ENCODE data around the gene NPHP3.

Gene NPHP3

GRCh38 chr3:132738314-132738713, 16.1 kb upstream of the NPHP3 start:
- TF ChIP-seq ARNTL (CRISPR knock-in tag; IDR thresholded peaks at IDR 0.05; ENCODE audit: borderline replicate concordance, low read depth), result no peak
- TF ChIP-seq TSHZ2 (CRISPR knock-in tag; IDR thresholded peaks at IDR 0.05), result no peak
- TF ChIP-seq ZNF8 (CRISPR knock-in tag; IDR thresholded peaks at IDR 0.05), result no peak
- no peak for TF ChIP-seq GLIS3 (CRISPR knock-in tag; IDR thresholded peaks at IDR 0.05)
- no peak for TF ChIP-seq CREB5 (CRISPR knock-in tag; IDR thresholded peaks at IDR 0.05; ENCODE audit: low read depth)
- no peak for TF ChIP-seq ZFP30 (CRISPR knock-in tag; IDR thresholded peaks at IDR 0.05)
- TF ChIP-seq ZFP3 (CRISPR knock-in tag; IDR thresholded peaks at IDR 0.05), result no peak
- no peak for TF ChIP-seq TOX (CRISPR knock-in tag; IDR thresholded peaks at IDR 0.05; ENCODE audit: borderline replicate concordance)
- no peak for TF ChIP-seq SNAI2 (CRISPR knock-in tag; IDR thresholded peaks at IDR 0.05)
- TF ChIP-seq TCF4 (CRISPR knock-in tag; IDR thresholded peaks at IDR 0.05; ENCODE audit: borderline replicate concordance), result no peak
- no peak for TF ChIP-seq PATZ1 (CRISPR knock-in tag; IDR thresholded peaks at IDR 0.05; ENCODE audit: borderline replicate concordance)
- TF ChIP-seq ESRRG (CRISPR knock-in tag; IDR thresholded peaks at IDR 0.05), result no peak
- no peak for ATAC-seq

GRCh38 chr3:132735589-132735988, 13.4 kb upstream of the NPHP3 start:
- TF ChIP-seq CREB5 (CRISPR knock-in tag; IDR thresholded peaks at IDR 0.05; ENCODE audit: low read depth) (no peak), ZNF565 (CRISPR knock-in tag; conservative IDR thresholded peaks at IDR 0.05; ENCODE audit: low read depth) (no peak), CSRNP3 (CRISPR knock-in tag; IDR thresholded peaks at IDR 0.05) (no peak), ISL1 (CRISPR knock-in tag; IDR thresholded peaks at IDR 0.05) (no peak), ZFP30 (CRISPR knock-in tag; IDR thresholded peaks at IDR 0.05) (no peak), ZNF70 (CRISPR knock-in tag; IDR thresholded peaks at IDR 0.05) (no peak), POU6F1 (CRISPR knock-in tag; IDR thresholded peaks at IDR 0.05; ENCODE audit: borderline replicate concordance, low read depth) (no peak), TOX (CRISPR knock-in tag; IDR thresholded peaks at IDR 0.05; ENCODE audit: borderline replicate concordance) (no peak), ZC3H10 (CRISPR knock-in tag; IDR thresholded peaks at IDR 0.05) (no peak), RARB (CRISPR knock-in tag; IDR thresholded peaks at IDR 0.05) (no peak), TCF4 (CRISPR knock-in tag; IDR thresholded peaks at IDR 0.05; ENCODE audit: borderline replicate concordance) (no peak), BACH2 (CRISPR knock-in tag; IDR thresholded peaks at IDR 0.05; ENCODE audit: borderline replicate concordance) (no peak), ZNF8 (CRISPR knock-in tag; IDR thresholded peaks at IDR 0.05) (no peak), OSR1 (CRISPR knock-in tag; IDR thresholded peaks at IDR 0.05) (no peak), CSDC2 (CRISPR knock-in tag; IDR thresholded peaks at IDR 0.05) (no peak), ZFP3 (CRISPR knock-in tag; IDR thresholded peaks at IDR 0.05) (no peak), ESRRG (CRISPR knock-in tag; IDR thresholded peaks at IDR 0.05) (no peak), ARNTL (CRISPR knock-in tag; IDR thresholded peaks at IDR 0.05; ENCODE audit: borderline replicate concordance, low read depth) (no peak), PPARA (CRISPR knock-in tag; IDR thresholded peaks at IDR 0.05; ENCODE audit: borderline replicate concordance) (no peak), SNAI2 (CRISPR knock-in tag; IDR thresholded peaks at IDR 0.05) (no peak)
- no peak for ATAC-seq

All from SK-N-SH treated with all-trans-retinoic acid at 6 μM for 48 hours (cell line).